Measurements from ENCODE around the gene ABHD17A.
"Not testable (repeated sequence)": the region's sequence is repeated elsewhere in the genome, so short reads cannot be mapped to it uniquely, and the experiment has no call there.

ABHD17A gene

DNA sequence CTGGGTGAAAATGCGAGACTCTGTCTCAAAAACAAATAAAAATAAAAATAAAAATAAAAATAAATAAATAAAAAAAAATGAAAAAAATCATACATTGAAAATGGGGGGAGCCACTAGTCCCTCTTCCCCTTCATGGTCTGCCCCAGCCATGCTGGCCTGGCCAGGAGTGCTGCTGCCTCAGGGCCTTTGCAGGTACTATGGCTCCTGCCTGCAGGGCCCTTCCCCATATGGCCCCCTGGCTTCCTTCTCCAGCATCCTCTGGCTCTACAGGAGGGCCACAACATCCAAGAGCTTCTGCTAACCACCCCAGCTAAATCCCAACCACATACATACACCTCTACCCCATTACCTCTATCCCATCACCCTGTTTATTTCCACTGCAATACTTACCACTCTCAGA, 4.6 kb upstream of the ABHD17A start:
- TF ChIP-seq, protein P1, sequence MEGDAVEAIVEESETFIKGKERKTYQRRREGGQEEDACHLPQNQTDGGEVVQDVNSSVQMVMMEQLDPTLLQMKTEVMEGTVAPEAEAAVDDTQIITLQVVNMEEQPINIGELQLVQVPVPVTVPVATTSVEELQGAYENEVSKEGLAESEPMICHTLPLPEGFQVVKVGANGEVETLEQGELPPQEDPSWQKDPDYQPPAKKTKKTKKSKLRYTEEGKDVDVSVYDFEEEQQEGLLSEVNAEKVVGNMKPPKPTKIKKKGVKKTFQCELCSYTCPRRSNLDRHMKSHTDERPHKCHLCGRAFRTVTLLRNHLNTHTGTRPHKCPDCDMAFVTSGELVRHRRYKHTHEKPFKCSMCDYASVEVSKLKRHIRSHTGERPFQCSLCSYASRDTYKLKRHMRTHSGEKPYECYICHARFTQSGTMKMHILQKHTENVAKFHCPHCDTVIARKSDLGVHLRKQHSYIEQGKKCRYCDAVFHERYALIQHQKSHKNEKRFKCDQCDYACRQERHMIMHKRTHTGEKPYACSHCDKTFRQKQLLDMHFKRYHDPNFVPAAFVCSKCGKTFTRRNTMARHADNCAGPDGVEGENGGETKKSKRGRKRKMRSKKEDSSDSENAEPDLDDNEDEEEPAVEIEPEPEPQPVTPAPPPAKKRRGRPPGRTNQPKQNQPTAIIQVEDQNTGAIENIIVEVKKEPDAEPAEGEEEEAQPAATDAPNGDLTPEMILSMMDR (IDR thresholded peaks at IDR 0.05): no peak
- Mint-ChIP-seq H3K4me1 (peaks cover 10% of the 10 kb centered on the region), H3K27ac (no peak overlapping the region), H3K27me3 (ENCODE audit: low read depth, poor library complexity) (peaks cover 8% of the 10 kb centered on the region), H3K4me3 (no peak overlapping the region), H3K36me3 (ENCODE audit: low read depth) (no peaks in the 10 kb centered on the region), H3K9me3 (no peaks in the 10 kb centered on the region)
- no peak for DNase-seq

DNA sequence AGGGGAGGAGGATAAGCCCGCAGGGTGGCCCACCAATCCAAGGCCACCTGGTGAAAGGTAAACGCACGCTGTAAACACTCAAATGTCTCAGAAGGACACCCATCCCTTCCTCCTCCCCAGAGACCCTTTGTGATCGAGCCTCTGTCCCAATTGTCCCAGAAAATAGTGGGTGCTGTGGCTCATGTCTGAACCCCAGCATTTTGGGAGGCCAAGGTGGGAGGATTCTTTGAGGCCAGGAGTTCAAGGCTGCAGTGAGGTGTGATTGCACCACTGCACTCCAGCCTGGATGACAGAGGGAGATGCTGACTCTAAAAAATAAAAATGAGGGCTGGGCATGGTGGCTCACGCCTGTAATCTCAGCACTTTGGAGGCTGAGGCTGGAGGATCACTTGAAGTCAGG, 3.1 kb upstream of the ABHD17A start:
- no peaks in the 10 kb centered on the region for H3K9me3 Mint-ChIP-seq
- H3K4me3 Mint-ChIP-seq: no peak overlapping the region
- no peak overlapping the region for H3K27ac Mint-ChIP-seq
- TF ChIP-seq, protein P1 (IDR thresholded peaks at IDR 0.05): no peak
- peaks cover 24% of the 10 kb centered on the region for H3K4me1 Mint-ChIP-seq
- peaks cover 14% of the 10 kb centered on the region for H3K27me3 Mint-ChIP-seq (ENCODE audit: low read depth, poor library complexity)
- no peak for DNase-seq
- H3K36me3 Mint-ChIP-seq (ENCODE audit: low read depth): no peaks in the 10 kb centered on the region

DNA sequence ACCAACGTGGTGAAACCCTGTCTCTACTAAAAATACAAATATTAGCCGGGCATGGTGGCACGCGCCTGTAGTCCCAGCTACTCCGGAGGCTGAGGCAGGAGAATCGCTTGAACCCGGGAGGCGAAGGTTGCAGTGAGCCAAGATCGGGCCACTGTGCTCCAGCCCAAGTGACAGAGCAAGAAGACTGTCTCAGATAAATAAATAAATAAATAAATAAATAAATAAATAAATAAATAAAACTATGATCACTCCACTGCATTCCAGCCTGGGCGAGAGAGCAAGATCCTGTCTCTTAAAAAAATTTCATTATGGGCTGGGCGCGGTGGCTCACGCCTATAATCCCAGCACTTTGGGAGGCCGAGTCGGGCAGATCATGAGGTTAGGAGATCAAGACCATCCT, 1.1 kb upstream of the ABHD17A start:
- not testable (repeated sequence) for H3K36me3 Mint-ChIP-seq (ENCODE audit: low read depth); H3K27ac Mint-ChIP-seq; H3K9me3 Mint-ChIP-seq; DNase-seq
- Mint-ChIP-seq H3K4me1 (peaks cover 37% of the 10 kb centered on the region), H3K4me3 (peak overlapping the region; percentile 74), H3K27me3 (ENCODE audit: low read depth, poor library complexity) (peaks cover 14% of the 10 kb centered on the region)

DNA sequence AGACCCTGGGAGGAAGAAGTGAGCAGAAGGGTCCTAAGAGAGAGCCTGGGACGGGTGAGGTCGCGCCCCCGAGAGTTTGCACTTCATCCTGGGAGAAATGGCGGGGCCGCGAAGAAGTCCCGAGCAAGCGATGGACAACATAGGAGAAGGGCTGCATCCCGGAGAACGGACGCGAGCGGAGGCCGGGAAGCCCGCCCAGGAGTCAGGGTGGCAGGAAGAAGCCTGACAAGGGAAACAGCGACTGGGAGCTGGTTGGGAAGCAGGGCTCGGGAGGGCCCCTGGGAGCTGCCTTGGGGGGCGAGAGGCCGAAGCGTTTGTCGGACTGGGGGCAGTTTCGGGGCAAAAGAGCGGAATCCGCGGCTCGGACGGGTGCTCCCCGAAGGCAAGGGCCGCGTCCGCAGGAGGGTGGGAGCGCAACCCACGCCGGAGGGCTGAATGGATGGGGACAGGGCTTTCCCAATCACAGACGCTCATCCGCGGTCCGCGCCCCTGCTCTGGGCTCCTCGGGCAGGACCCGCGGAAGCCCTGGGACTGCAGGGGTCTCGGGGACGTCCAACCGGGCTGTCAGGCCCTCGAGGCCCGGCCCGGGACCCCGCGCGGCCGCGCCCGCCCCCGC, 469 bp downstream of the ABHD17A start:
- DNase-seq: peak; percentile 37
- H3K27ac Mint-ChIP-seq: peak overlapping the region; percentile 91

DNA sequence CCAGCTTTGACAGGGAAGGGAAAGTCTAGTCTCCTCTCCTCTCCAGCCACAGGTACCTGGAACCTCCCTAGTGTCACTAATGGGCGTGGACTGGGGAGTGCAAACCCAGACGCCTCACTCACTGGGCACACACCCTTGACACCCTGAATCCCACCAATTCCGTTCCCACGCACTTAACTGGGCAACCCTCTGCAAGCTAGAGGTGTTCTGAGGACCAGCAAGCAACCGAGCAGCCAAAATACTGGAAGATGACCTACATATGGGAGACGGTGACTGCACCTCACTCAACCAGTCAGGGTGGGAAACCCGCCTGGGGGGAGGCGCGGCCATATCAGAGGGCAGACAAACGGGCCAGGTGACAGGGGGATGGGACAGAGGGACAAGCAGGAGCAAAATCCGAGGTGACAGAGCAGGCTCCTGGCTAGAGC, 991 bp downstream of the ABHD17A start:
- Mint-ChIP-seq H3K4me1 (peaks cover 37% of the 10 kb centered on the region), H3K27ac (peak overlapping the region; percentile 91), H3K27me3 (ENCODE audit: low read depth, poor library complexity) (peaks cover 12% of the 10 kb centered on the region), H3K9me3 (no peaks in the 10 kb centered on the region), H3K36me3 (ENCODE audit: low read depth) (no peaks in the 10 kb centered on the region), H3K4me3 (peak overlapping the region; percentile 99)
- no peak for DNase-seq
- TF ChIP-seq, protein P1 (IDR thresholded peaks at IDR 0.05): no peak

More for the DNA sequence above, 469 bp downstream of the ABHD17A start:
- H3K9me3 Mint-ChIP-seq: no peaks in the 10 kb centered on the region
- H3K4me3 Mint-ChIP-seq: peak overlapping the region; percentile 99
- H3K36me3 Mint-ChIP-seq (ENCODE audit: low read depth): no peaks in the 10 kb centered on the region
- TF ChIP-seq, protein P1 (IDR thresholded peaks at IDR 0.05): no peak
- H3K27me3 Mint-ChIP-seq (ENCODE audit: low read depth, poor library complexity): peaks cover 12% of the 10 kb centered on the region
- peaks cover 37% of the 10 kb centered on the region for H3K4me1 Mint-ChIP-seq

DNA sequence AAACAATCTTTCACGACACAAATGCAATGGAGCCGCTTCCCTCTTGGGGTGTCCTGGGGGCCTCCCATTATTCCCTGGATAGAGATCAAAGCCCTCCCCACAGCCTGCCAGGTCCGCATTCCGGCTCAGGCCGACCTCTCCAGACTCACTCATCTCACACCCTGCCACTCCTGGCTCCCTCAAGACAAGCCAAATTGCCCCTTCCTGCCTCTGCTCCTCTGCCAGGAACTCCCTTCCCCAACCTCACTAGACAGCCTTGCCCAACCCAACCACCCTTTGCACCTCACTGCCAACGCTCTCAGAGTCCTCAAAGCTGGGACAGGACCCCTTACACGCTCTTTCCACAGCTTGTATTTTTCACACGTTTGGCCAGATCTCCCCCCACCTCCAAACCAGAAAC, 1.5 kb downstream of the ABHD17A start:
- TF ChIP-seq, protein P1 (IDR thresholded peaks at IDR 0.05): no peak
- Mint-ChIP-seq H3K4me3 (peak overlapping the region; percentile 99), H3K9me3 (no peaks in the 10 kb centered on the region), H3K27ac (peak overlapping the region; percentile 28), H3K4me1 (peaks cover 37% of the 10 kb centered on the region), H3K36me3 (ENCODE audit: low read depth) (no peaks in the 10 kb centered on the region), H3K27me3 (ENCODE audit: low read depth, poor library complexity) (peaks cover 12% of the 10 kb centered on the region)
- DNase-seq: no peak
